Activated CD8-positive, alpha-beta T cell treated with anti-CD3 and anti-CD28 coated beads for 36 hours (primary cell): Measurements from ENCODE around the gene KANK2. TPM values are rescaled to one million over a fixed set of nuclear protein-coding genes. Genes with fewer than 3 reads are reported as not detected.

ENCODE experiments used
- ATAC-seq: fragments of 200-7000 bp; cut with Tn5 transposase; one replicate; pipeline ENCODE4 v1.10.0; 2021; ENCODE audit warnings: mild to moderate bottlenecking, moderate library complexity
- CTCF ChIA-PET: fragments of 350-600 bp; sonication (Branson Sonifier 250); formaldehyde crosslinking; loops from one replicate; lab custom pipeline; 2021; ENCODE audit warnings: antibody characterized with exemption; lab: Charles Lee
- POLR2A ChIA-PET: fragments of 350-600 bp; sonication (Branson Sonifier 250); formaldehyde crosslinking; loops from one replicate; lab custom pipeline; 2021; ENCODE audit warnings: antibody characterized with exemption; lab: Charles Lee
- DNase-seq: peaks from one replicate; pipeline ENCODE4 v3.0.0-alpha.2; 2020
- H3K27ac Mint-ChIP-seq: one replicate; pipeline ENCODE4 v1.8.0; 2021; ENCODE audit warnings: mild to moderate bottlenecking, mixed read lengths
- H3K27me3 Mint-ChIP-seq: one replicate; pipeline ENCODE4 v1.8.0; 2021; ENCODE audit warnings: mixed read lengths
- H3K36me3 Mint-ChIP-seq: one replicate; pipeline ENCODE4 v1.8.0; 2021; ENCODE audit warnings: low read depth, mixed read lengths
- H3K4me1 Mint-ChIP-seq: one replicate; pipeline ENCODE4 v1.8.0; 2021; ENCODE audit warnings: low read depth, mixed read lengths
- H3K4me3 Mint-ChIP-seq: one replicate; pipeline ENCODE4 v1.8.0; 2021; ENCODE audit warnings: mild to moderate bottlenecking, moderate library complexity, mixed read lengths
- H3K9me3 Mint-ChIP-seq: one replicate; pipeline ENCODE4 v1.8.0; 2021; ENCODE audit warnings: mixed read lengths
- CTCF ChIP-seq: fragments of 200-600 bp; IDR thresholded peaks from one replicate; pipeline ENCODE4 v1.8.0; 2022; ENCODE audit warnings: antibody characterized with exemption, mild to moderate bottlenecking
- intact Hi-C: fragments of 100-400 bp; cut with micrococcal nuclease; formaldehyde crosslinking; loops from one replicate; pipeline ENCODE4 v1.10.0; 2022
- total RNA-seq, 2 experiments: library from RNA; stranded (reverse); gene quantifications; one replicate each; pipeline ENCODE4 v1.2.3, GENCODE V29; 2021

KANK2 gene
- total RNA-seq, 2 experiments from 2014 or later = 1.9 to 2.0 TPM

GRCh38 chr19:11208561-11209471, 11.5 kb upstream of the KANK2 start:
- Mint-ChIP-seq H3K9me3 (peaks cover 6% of the 10 kb centered on the region), H3K36me3 (no peaks in the 10 kb centered on the region), H3K4me1 (no peaks in the 10 kb centered on the region), H3K27me3 (peaks cover 2% of the 10 kb centered on the region), H3K4me3 (no peak overlapping the region), H3K27ac (no peak overlapping the region)
- DNase-seq = no peak
- ATAC-seq = no peak
- POLR2A ChIA-PET = interaction anchor here (1.3 kb wide), 1 partner anchor 53 kb away, joined by 4 read pairs; the partner anchor contains the start of gene SPC24
- no peak for TF ChIP-seq CTCF
- intact Hi-C loops = no loop called here
- CTCF ChIA-PET = interaction anchor here (0.7 kb wide), 1 partner anchor 635 kb away, joined by 3 read pairs; no protein-coding TSS in a partner anchor

GRCh38 chr19:11205939-11206570, 8.7 kb upstream of the KANK2 start:
- no peak for DNase-seq
- H3K36me3 Mint-ChIP-seq = no peaks in the 10 kb centered on the region
- no peaks in the 10 kb centered on the region for H3K4me1 Mint-ChIP-seq
- no peak overlapping the region for H3K27ac Mint-ChIP-seq
- H3K4me3 Mint-ChIP-seq = no peak overlapping the region
- TF ChIP-seq CTCF = no peak
- ChIA-PET POLR2A (no interaction called here), CTCF (interaction anchor here (2.5 kb wide), 1 partner anchor 170 kb away, joined by 9 read pairs; no protein-coding TSS in a partner anchor)
- no peaks in the 10 kb centered on the region for H3K27me3 Mint-ChIP-seq
- ATAC-seq = no peak
- intact Hi-C loops = no loop called here
- H3K9me3 Mint-ChIP-seq = peaks cover 6% of the 10 kb centered on the region

GRCh38 chr19:11204943-11205349, 7.6 kb upstream of the KANK2 start:
- Mint-ChIP-seq H3K4me3 (no peak overlapping the region), H3K9me3 (no peaks in the 10 kb centered on the region), H3K4me1 (no peaks in the 10 kb centered on the region), H3K36me3 (no peaks in the 10 kb centered on the region), H3K27ac (no peak overlapping the region), H3K27me3 (no peaks in the 10 kb centered on the region)
- CTCF ChIA-PET = interaction anchor here (0.7 to 2.5 kb wide), 4 partner anchors 62 to 270 kb away, joined by 3 to 9 read pairs (median 4); no protein-coding TSS in a partner anchor
- no peak for DNase-seq
- intact Hi-C loops = loop anchor here (5.0 kb wide), 1 partner anchor 68 kb away; no protein-coding TSS in a partner anchor
- POLR2A ChIA-PET = no interaction called here
- ATAC-seq = no peak
- TF ChIP-seq CTCF = no peak

GRCh38 chr19:11204076-11204602, 6.8 kb upstream of the KANK2 start:
- no peaks in the 10 kb centered on the region for H3K9me3 Mint-ChIP-seq
- POLR2A ChIA-PET = interaction anchor here (1.0 kb wide), 1 partner anchor 65 kb away, joined by 4 read pairs; no protein-coding TSS in a partner anchor

More at GRCh38 chr19:11204076-11204602, 6.8 kb upstream of the KANK2 start:
- no peak overlapping the region for H3K4me3 Mint-ChIP-seq
- DNase-seq = no peak
- no peaks in the 10 kb centered on the region for H3K4me1 Mint-ChIP-seq
- no peak overlapping the region for H3K27ac Mint-ChIP-seq
- no peak for TF ChIP-seq CTCF
- H3K36me3 Mint-ChIP-seq = no peaks in the 10 kb centered on the region
- CTCF ChIA-PET = interaction anchor here (0.7 to 2.5 kb wide), 5 partner anchors 61 to 269 kb away, joined by 3 to 9 read pairs (median 4); no protein-coding TSS in a partner anchor
- intact Hi-C loops = loop anchor here (5.0 kb wide), 1 partner anchor 67 kb away; no protein-coding TSS in a partner anchor
- no peak for ATAC-seq
- no peaks in the 10 kb centered on the region for H3K27me3 Mint-ChIP-seq
